Measurements from ENCODE around the gene VENTX.

VENTX gene

GRCh38 chr10:133238466-133238804 lies 780 bp downstream of the VENTX start:
- DNase-seq: no peak

DNA sequence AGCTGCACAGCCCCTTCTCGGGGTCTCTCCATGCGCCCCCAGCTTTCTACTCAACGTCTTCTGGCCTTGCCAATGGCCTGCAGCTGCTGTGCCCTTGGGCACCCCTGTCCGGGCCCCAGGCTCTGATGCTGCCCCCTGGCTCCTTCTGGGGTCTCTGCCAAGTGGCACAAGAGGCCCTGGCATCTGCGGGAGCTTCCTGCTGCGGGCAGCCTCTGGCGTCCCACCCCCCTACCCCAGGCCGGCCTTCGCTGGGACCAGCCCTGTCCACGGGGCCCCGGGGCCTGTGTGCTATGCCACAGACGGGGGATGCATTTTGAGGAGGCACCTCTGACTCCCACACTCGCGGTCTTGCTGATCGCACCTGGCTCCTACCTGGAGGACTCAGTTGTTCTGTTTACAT lies 2.3 kb downstream of the VENTX start:
- no peak for DNase-seq

- no peak for DNase-seq
Measured at GRCh38 chr10:133241501-133242205, 4.0 kb downstream of the VENTX start.

- DNase-seq: no peak
Measured at GRCh38 chr10:133242611-133243356, 5.1 kb downstream of the VENTX start.

DNA sequence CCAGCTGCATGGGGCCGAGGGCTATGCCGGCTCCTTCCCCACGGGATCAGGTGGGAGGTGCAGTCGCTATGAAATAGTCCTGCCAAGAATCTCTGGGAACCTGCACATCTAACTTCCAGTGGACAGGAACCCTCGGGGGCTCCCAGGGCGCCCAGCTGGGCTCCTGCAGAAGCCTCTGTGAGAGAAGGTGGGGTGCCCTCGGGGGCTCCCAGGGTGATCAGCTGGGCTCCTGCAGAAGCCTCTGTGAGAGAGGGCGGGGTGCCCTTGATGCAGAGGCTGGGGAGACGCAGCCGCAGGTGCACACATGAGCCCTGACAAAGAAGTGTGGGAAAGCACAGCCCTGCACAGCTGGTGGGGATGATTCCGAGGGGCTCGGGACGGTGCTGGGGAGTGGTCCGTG lies 5.9 kb downstream of the VENTX start:
- no peak for DNase-seq

GRCh38 chr10:133245439-133246235 lies 8.0 kb downstream of the VENTX start:
- no peak for DNase-seq

- no peak for DNase-seq
Measured at GRCh38 chr10:133246236-133246626, 8.6 kb downstream of the VENTX start.

- no peak for DNase-seq
Measured at GRCh38 chr10:133247681-133248333, 10.2 kb downstream of the VENTX start.

- DNase-seq: no peak
Measured at GRCh38 chr10:133248334-133248715, 10.7 kb downstream of the VENTX start.

GRCh38 chr10:133249094-133249780 lies 11.6 kb downstream of the VENTX start:
- DNase-seq: no peak

DNA sequence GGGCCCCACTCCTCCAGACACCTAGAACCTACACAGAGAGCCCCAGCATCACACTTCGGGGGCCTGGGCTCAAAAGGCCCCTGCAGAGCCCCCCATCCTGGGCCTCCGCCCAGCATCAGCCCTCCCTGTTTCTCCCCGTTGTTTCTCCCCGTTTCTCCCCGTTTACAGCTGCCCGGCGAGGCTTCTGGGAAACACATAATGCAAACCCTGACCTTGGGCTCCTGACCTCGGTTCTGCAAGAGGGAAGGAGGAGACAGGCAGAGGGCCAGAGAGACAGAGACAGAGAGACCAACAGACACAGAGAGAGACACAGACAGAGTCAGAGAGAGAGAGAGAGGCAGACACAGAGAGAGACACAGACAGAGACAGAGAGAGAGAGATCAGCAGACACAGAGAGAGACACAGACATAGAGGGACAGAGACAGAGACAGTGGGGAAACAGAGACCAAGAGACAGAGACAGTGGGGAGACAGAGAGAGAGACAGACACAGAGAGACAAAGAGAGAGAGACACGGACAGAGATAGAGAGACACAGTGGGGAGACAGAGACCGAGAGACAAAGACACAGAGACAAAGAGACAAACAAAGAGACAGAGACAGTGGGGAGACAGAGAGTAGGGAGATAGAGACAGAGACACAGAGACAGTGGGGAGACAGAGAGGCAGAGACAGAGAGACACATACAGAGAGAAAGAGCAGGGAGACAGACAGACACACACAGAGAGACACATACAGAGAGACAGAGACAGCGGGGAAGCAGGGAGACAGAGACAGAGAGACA lies 12.5 kb downstream of the VENTX start:
- no peak for DNase-seq

DNA sequence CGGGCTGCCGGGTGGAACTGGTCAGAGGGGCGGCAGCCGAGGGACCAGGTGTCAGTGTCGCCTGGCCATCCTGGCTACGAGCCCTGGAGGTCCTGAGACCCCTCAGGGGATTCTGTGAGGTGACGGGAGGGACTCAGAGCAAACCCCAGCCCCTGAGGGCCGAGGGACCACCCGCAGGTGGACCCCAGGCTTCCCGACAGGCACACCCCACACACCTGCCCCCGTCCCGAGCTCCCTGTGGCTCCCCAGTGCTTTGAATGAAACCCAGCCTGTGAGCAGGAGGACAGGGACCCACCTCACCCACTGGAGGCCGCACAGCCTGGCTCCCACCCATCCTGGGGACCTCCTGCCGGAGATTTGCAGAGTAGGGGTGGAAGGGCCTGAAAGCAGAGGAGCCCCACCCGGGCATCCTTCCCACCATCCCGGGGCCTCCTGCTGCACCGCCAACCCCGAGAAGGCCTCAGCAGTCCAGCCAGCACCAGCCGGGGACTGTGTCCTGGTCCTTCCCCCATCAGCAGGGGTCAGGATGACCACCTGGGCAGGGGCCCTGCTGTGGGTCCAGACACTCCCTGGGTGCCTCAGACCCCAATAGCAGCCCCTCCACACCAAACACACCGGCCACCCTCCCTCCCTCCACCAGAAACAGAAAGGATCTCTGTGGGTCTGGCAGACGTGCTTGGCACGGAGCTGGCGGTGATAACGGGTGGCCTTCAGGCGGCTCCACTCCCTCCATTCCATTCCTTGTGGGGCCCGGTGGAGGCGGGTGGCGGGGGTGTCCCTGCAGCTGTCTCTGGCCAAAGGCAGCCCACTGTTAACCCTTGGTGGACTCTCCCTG lies 13.9 kb downstream of the VENTX start:
- DNase-seq: no peak

- no peak for DNase-seq
Measured at GRCh38 chr10:133252223-133252552, 14.5 kb downstream of the VENTX start.

DNA sequence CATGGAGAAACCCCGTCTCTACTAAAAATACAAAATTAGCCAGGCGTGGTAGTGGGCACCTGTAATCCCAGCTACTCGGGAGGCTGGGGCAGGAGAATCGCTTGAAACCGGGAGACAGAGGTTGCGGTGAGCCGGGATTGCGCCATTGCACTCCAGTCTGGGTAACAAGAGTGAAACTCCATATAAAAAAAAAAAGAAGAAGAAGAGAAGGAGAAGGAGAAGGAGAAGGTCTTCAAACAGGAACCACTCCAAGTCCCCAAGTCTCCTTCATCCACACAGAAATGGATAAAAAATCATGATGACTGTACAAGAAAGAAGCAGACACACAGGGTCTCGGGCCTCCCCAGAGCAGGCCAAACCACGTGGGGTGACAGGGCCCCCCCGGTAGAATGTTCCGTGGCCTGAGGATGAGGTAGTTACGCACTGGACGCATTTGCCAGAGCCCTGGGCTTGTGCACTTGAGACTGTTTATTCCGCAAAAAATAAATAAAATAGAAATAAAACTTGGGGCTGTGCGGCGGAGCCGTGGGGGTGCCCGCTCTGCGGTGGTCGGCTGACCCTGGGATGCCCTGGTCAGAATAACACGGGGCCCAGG lies 15.8 kb downstream of the VENTX start:
- no peak for DNase-seq

DNA sequence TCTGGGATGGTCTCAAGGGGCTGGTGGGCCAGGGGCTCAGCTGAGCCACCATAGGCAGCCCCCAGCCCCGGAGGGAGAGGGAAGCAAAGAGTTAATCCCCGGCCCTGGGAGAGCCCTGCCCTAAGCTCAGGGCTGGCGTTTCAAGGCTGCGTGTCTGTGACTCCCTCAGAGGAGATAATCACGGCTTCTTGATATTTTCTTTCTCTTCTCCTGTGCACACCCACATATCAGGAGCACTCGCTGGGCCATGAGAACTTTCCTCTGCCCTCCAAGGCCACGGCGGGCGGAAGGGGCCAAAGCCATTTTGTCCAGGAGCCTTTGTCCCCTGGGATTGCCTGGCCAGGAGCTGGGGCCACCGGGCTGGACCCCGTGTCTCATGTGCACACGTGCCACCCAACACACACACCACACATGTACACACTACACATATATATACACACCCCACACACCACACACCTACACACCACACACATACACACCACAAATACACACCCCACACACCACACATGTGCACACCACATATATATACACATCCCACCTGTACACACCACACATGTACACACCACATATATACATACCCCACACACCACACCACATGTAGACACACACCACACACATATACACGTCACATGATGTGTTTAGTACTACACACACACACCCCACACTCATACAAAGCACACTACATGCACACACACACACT lies 16.9 kb downstream of the VENTX start:
- DNase-seq: no peak

DNA sequence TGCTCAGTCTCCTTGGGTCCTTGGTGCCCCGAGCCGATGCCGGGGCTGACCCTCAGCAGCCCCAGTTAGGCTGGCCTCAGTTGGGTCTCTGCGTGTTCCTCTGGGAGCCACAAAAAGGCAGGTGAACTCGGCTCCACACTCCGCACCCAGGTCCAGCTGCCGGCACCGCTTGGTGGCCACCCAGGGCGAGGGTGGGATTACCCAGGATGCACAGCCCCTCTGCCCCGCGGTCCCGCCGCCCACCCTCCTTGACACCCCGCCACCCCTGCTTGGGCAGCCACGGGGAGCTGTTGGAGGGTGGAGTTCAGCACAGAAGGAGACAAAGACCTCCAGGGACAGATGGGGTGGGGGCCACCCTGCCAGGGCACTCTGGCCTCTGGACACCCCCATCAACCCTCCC lies 17.7 kb downstream of the VENTX start:
- no peak for DNase-seq

DNA sequence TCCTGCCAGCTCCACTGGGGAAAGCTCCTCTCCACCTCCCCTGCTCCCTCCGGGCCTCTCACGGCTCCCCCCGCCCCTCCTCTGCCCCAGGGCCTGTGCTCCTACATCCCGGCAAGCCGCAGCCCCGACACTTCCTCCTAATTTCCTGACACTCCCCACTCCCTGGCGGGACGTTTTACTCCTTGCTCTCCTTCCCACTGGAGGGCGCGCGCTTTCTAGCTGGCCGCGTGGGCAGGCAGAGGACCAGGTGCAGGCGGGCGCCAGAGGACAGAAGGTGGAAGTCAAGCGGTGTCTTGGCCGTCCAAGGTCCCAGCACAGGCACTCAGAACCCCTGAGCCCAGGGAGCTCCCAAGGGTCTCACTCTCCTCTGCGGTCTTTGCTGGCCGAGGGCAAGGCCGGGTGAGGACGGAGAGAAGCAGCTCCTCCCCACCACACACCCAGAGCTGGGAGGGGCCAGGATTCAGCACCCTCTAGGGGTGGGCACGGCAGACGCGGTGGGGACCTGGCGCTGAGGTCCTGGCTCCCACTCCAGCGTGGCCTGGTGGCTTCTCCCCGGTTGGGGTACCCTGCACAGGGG lies 19.9 kb downstream of the VENTX start:
- peak; percentile 36 to 50 for DNase-seq

GRCh38 chr10:133258066-133258817 lies 20.6 kb downstream of the VENTX start:
- DNase-seq: peak; percentile 50 to 65
